Caco-2 (cell line): ENCODE measurements around the gene MCOLN3. TPM values are rescaled to one million over a fixed set of nuclear protein-coding genes. Genes with fewer than 3 reads are reported as not detected.

ENCODE experiments used
- BruUV-seq: library from RNA; stranded (reverse); fragments of 400-500 nt; replicated peaks from 2 replicates; lab custom pipeline; 2021; lab: Mats Ljungman, UMichigan
- CTCF ChIA-PET: fragments of 300-600 bp; sonication (Branson Sonifier 250); formaldehyde crosslinking; loops from one replicate; lab custom pipeline; 2022; ENCODE audit warnings: antibody characterized with exemption; lab: Charles Lee
- POLR2A ChIA-PET: fragments of 300-600 bp; sonication (Branson Sonifier 250); formaldehyde crosslinking; loops from one replicate; lab custom pipeline; 2022; ENCODE audit warnings: antibody characterized with exemption; lab: Charles Lee
- DNase-seq, 2 experiments: peaks; one replicate each; pipeline versions ENCODE4 v3.0.0 to v3.0.0-alpha.2; 2020 to 2022
- H3K27me3 ChIP-seq: replicated peaks from 2 replicates; pipeline ENCODE4 v1.6.0; 2011; ENCODE audit warnings: low read length; ENCODE audit not compliant: control insufficient read depth, insufficient read depth
- H3K36me3 ChIP-seq: 2 replicates; pipeline ENCODE4 v1.5.1; 2011; ENCODE audit warnings: low read length; ENCODE audit not compliant: control insufficient read depth, insufficient read depth
- H3K4me1 ChIP-seq: fragments of 250-450 bp; sonication (Bioruptor Pico); 2 replicates; pipeline ENCODE4 v1.5.1; 2020; ENCODE audit warnings: mild to moderate bottlenecking
- H3K4me3 ChIP-seq: 2 replicates; pipeline ENCODE4 v1.5.1; 2011; ENCODE audit warnings: low read depth, mild to moderate bottlenecking, control low read depth, low read length
- H3K9me3 ChIP-seq: fragments of 250-450 bp; sonication (Bioruptor Pico); 2 replicates; pipeline ENCODE4 v1.5.1; 2020; ENCODE audit warnings: mild to moderate bottlenecking, moderate library complexity
- H3K27ac Mint-ChIP-seq: one replicate; pipeline ENCODE4 v1.8.0; 2022; ENCODE audit warnings: mixed read lengths; ENCODE audit not compliant: unreplicated experiment
- H3K27me3 Mint-ChIP-seq: one replicate; pipeline ENCODE4 v1.8.0; 2022; ENCODE audit warnings: mixed read lengths; ENCODE audit not compliant: insufficient read depth, unreplicated experiment
- H3K36me3 Mint-ChIP-seq: one replicate; pipeline ENCODE4 v1.8.0; 2022; ENCODE audit warnings: mild to moderate bottlenecking, mixed read lengths; ENCODE audit not compliant: insufficient read depth, unreplicated experiment
- H3K4me1 Mint-ChIP-seq: one replicate; pipeline ENCODE4 v1.8.0; 2022; ENCODE audit warnings: low read depth, mixed read lengths; ENCODE audit not compliant: unreplicated experiment
- H3K4me3 Mint-ChIP-seq: one replicate; pipeline ENCODE4 v1.8.0; 2022; ENCODE audit warnings: mild to moderate bottlenecking, moderate library complexity, mixed read lengths; ENCODE audit not compliant: unreplicated experiment
- H3K9me3 Mint-ChIP-seq: one replicate; pipeline ENCODE4 v1.8.0; 2022; ENCODE audit warnings: mixed read lengths; ENCODE audit not compliant: unreplicated experiment
- intact Hi-C: fragments of 100-400 bp; cut with micrococcal nuclease; formaldehyde crosslinking; loops from one replicate; pipeline ENCODE4 v1.10.0; 2022; ENCODE audit not compliant: unreplicated experiment
- total RNA-seq: library from RNA; stranded (reverse); gene quantifications from 2 replicates; pipeline ENCODE4 v1.2.3, GENCODE V29; 2022
- TF ChIP-seq, protein P1 (sequence below), 2 experiments: fragments of 200-600 bp in 1 of 2; IDR thresholded peaks; 1 replicate in 1 of 2; 2 replicates in 1 of 2; pipeline versions ENCODE4 v1.5.1 to v1.8.0; 2011 to 2022; ENCODE audit warnings: antibody characterized with exemption in 1 of 2, control low read depth in 1 of 2, inconsistent platforms in 1 of 2, low read depth in 1 of 2, low read length in 1 of 2, mild to moderate bottlenecking in 1 of 2, moderate library complexity in 1 of 2; ENCODE audit not compliant: insufficient read depth in 1 of 2, severe bottlenecking in 1 of 2, unreplicated experiment in 1 of 2

Gene MCOLN3
- total RNA-seq, 1 experiment from 2014 or later = 2.5 TPM

DNA sequence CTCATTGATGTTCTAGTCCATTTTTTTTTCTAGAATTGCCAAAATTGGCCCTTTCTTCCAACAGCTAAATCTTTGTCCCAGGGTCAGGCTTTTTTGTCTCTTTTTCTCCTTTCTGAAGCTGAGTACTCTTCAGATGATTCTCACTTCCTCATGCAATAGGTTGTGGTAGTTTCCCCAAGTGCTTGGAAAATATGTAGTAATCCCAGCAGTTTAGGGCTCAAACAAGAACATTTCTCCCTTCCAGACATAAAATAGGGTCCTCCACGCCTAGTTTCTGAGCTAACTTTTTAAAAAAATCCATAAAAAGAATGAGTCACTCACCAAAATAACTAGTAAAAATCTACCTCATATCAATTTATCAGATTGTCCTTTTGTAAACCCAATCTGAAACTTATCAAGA, 10.0 kb upstream of the MCOLN3 start:
- H3K4me3 Mint-ChIP-seq = no peak overlapping the region
- H3K27me3 Mint-ChIP-seq = peaks cover 12% of the 10 kb centered on the region
- no peak overlapping the region for H3K4me3 ChIP-seq
- POLR2A ChIA-PET = no interaction called here
- TF ChIP-seq, protein P1, sequence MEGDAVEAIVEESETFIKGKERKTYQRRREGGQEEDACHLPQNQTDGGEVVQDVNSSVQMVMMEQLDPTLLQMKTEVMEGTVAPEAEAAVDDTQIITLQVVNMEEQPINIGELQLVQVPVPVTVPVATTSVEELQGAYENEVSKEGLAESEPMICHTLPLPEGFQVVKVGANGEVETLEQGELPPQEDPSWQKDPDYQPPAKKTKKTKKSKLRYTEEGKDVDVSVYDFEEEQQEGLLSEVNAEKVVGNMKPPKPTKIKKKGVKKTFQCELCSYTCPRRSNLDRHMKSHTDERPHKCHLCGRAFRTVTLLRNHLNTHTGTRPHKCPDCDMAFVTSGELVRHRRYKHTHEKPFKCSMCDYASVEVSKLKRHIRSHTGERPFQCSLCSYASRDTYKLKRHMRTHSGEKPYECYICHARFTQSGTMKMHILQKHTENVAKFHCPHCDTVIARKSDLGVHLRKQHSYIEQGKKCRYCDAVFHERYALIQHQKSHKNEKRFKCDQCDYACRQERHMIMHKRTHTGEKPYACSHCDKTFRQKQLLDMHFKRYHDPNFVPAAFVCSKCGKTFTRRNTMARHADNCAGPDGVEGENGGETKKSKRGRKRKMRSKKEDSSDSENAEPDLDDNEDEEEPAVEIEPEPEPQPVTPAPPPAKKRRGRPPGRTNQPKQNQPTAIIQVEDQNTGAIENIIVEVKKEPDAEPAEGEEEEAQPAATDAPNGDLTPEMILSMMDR (IDR thresholded peaks at IDR 0.05; ENCODE audit: insufficient read depth in 1 of 2, low read depth in 1 of 2, low read length in 1 of 2, severe bottlenecking in 1 of 2, unreplicated experiment in 1 of 2) = no peak
- H3K27ac Mint-ChIP-seq = no peak overlapping the region
- no peaks in the 10 kb centered on the region for H3K36me3 ChIP-seq
- no peaks in the 10 kb centered on the region for H3K36me3 Mint-ChIP-seq
- DNase-seq = no peak
- peaks cover 6% of the 10 kb centered on the region for H3K4me1 Mint-ChIP-seq
- no peaks in the 10 kb centered on the region for H3K9me3 ChIP-seq
- H3K9me3 Mint-ChIP-seq = no peaks in the 10 kb centered on the region
- BruUV-seq = no TSS peak
- H3K4me1 ChIP-seq = no peaks in the 10 kb centered on the region
- CTCF ChIA-PET = no interaction called here
- intact Hi-C loops = no loop called here
- no peaks in the 10 kb centered on the region for H3K27me3 ChIP-seq

DNA sequence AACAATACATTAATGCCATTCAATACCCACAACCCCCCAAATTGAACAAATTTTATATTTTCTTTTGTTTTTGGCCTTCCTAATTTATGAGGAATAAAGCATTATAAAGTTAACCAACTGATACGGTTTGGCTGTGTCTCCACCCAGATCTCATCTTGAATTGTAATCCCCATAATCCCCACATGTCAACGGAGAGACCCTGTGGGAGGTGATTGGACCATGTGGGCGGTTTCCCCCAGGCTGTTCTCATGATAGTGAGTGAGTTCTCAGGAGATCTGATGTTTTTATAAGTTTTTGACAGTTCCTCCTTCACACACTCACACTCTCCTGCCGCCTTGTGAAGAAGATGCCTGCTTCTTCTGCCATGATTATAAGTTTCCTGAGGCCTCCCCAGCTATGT, 6.4 kb upstream of the MCOLN3 start:
- Mint-ChIP-seq H3K4me1 (peaks cover 2% of the 10 kb centered on the region), H3K9me3 (no peaks in the 10 kb centered on the region), H3K27me3 (peaks cover 11% of the 10 kb centered on the region), H3K27ac (no peak overlapping the region), H3K36me3 (no peaks in the 10 kb centered on the region), H3K4me3 (no peak overlapping the region)
- TF ChIP-seq, protein P1 (IDR thresholded peaks at IDR 0.05; ENCODE audit: insufficient read depth in 1 of 2, low read depth in 1 of 2, low read length in 1 of 2, severe bottlenecking in 1 of 2, unreplicated experiment in 1 of 2) = no peak
- intact Hi-C loops = no loop called here
- H3K9me3 ChIP-seq = no peaks in the 10 kb centered on the region
- no peaks in the 10 kb centered on the region for H3K36me3 ChIP-seq
- H3K27me3 ChIP-seq = no peaks in the 10 kb centered on the region
- no peaks in the 10 kb centered on the region for H3K4me1 ChIP-seq
- H3K4me3 ChIP-seq = no peak overlapping the region
- no TSS peak for BruUV-seq
- POLR2A ChIA-PET = no interaction called here
- CTCF ChIA-PET = no interaction called here
- no peak for DNase-seq

DNA sequence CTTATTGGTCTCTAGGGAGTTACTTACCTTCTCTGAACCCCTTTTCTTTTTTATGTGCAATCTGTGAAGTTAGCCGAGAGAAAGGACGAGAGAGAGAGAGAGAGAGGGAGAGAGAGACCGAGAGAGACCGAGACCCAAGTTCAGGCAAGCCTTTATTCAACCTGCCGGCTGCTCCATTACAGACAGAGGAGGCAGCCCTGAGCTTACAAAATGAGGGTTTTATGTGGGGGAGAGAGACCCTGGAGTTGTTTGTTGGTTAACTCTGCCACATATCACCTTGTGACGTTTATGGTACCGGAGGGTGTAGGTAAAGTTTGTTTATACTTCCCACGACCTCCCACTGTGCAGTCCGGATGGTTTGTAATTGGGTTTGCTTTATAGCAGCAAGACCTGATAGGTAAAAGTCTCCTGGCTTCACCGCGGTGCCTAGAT, 1.5 kb upstream of the MCOLN3 start:
- no TSS peak for BruUV-seq
- Histone ChIP-seq H3K4me1 (no peaks in the 10 kb centered on the region), H3K9me3 (no peaks in the 10 kb centered on the region), H3K36me3 (no peaks in the 10 kb centered on the region), H3K4me3 (no peak overlapping the region), H3K27me3 (no peaks in the 10 kb centered on the region)
- POLR2A ChIA-PET = no interaction called here
- intact Hi-C loops = no loop called here
- DNase-seq = no peak
- Mint-ChIP-seq H3K4me1 (peaks cover 6% of the 10 kb centered on the region), H3K36me3 (no peaks in the 10 kb centered on the region), H3K27me3 (peaks cover 6% of the 10 kb centered on the region), H3K27ac (no peak overlapping the region), H3K4me3 (peak overlapping the region; percentile 58), H3K9me3 (no peaks in the 10 kb centered on the region)
- CTCF ChIA-PET = interaction anchor here (1.0 kb wide), 1 partner anchor 105 kb away, joined by 3 read pairs; no protein-coding TSS in a partner anchor
- TF ChIP-seq, protein P1 (IDR thresholded peaks at IDR 0.05; ENCODE audit: insufficient read depth in 1 of 2, low read depth in 1 of 2, low read length in 1 of 2, severe bottlenecking in 1 of 2, unreplicated experiment in 1 of 2) = no peak
